ENCODE data around the gene FOCAD.
"Not testable (repeated sequence)": the region's sequence is repeated elsewhere in the genome, so short reads cannot be mapped to it uniquely, and the experiment has no call there.

FOCAD gene

GRCh38 chr9:20929276-20929675 is 245.2 kb downstream of the FOCAD start:
- H3K4me1 Mint-ChIP-seq (ENCODE audit: low read depth), result peaks cover 8% of the 10 kb centered on the region
- intact Hi-C loops (cut with micrococcal nuclease), result no loop called here

GRCh38 chr9:20930836-20931235 is 246.8 kb downstream of the FOCAD start:
- no peaks in the 10 kb centered on the region for H3K4me1 Mint-ChIP-seq (ENCODE audit: low read depth)
- intact Hi-C loops (cut with micrococcal nuclease), result no loop called here
- H3K36me3 Mint-ChIP-seq (ENCODE audit: low read depth), result peaks cover 25% of the 10 kb centered on the region
- no peaks in the 10 kb centered on the region for H3K27me3 Mint-ChIP-seq
- H3K27ac Mint-ChIP-seq, result no peak overlapping the region
- no peaks in the 10 kb centered on the region for H3K9me3 Mint-ChIP-seq
- no peak overlapping the region for H3K4me3 Mint-ChIP-seq

More at GRCh38 chr9:20929276-20929675, 245.2 kb downstream of the FOCAD start:
- H3K4me3 Mint-ChIP-seq, result no peak overlapping the region
- H3K9me3 Mint-ChIP-seq, result no peaks in the 10 kb centered on the region
- no peak overlapping the region for H3K27ac Mint-ChIP-seq
- peaks cover 19% of the 10 kb centered on the region for H3K36me3 Mint-ChIP-seq (ENCODE audit: low read depth)
- no peaks in the 10 kb centered on the region for H3K27me3 Mint-ChIP-seq

DNA sequence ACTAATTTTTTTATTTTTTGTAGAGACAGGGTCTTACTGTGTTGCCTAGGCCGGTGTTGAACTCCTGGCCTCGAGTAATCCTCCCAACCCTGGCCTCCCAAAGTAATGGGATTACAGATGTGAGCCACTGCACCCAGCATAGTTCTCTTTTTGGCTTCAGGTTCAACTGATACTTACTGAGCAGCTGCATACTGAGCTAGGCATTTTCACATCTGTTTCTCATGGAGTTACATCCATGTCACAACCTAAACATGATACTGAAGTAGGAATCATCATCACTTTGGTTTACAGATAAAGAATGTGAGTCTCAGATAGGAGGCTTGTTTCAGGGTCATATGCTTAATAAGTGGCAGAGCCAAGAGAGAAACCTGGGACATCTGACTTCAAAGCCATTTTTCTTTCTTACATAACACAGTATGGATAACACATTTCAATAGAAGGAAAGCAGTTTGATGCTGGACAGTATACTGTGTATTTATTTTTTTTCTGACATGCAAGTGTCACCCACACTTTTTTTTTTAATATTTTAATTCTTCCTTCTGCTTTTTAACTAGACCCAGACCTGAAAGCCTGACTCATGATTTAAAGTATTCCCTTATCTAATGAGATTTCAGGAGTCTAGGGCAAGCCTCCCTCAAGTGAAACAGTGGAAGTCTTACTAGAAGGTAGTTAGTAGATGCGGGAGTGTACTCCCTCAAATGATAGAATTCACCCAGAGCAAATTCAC is 256.6 kb downstream of the FOCAD start:
- H3K4me1 Mint-ChIP-seq (ENCODE audit: low read depth), result no peaks in the 10 kb centered on the region
- no peaks in the 10 kb centered on the region for H3K9me3 Mint-ChIP-seq
- H3K27ac Mint-ChIP-seq, result no peak overlapping the region
- H3K4me3 Mint-ChIP-seq, result no peak overlapping the region
- intact Hi-C loops (cut with micrococcal nuclease), result loop anchor here (1.0 to 5.0 kb wide), 4 partner anchors 316 to 1014 kb away; no protein-coding TSS in a partner anchor
- H3K27me3 Mint-ChIP-seq, result no peaks in the 10 kb centered on the region
- H3K36me3 Mint-ChIP-seq (ENCODE audit: low read depth), result peaks cover 16% of the 10 kb centered on the region

GRCh38 chr9:20941174-20941690 is 257.2 kb downstream of the FOCAD start:
- intact Hi-C loops (cut with micrococcal nuclease), result loop anchor here (1.0 to 5.0 kb wide), 4 partner anchors 316 to 1015 kb away; no protein-coding TSS in a partner anchor
- Mint-ChIP-seq H3K4me3 (no peak overlapping the region), H3K36me3 (ENCODE audit: low read depth) (peaks cover 14% of the 10 kb centered on the region), H3K9me3 (no peaks in the 10 kb centered on the region), H3K27me3 (no peaks in the 10 kb centered on the region), H3K27ac (no peak overlapping the region), H3K4me1 (ENCODE audit: low read depth) (no peaks in the 10 kb centered on the region)

GRCh38 chr9:20944507-20944906 is 260.4 kb downstream of the FOCAD start:
- Mint-ChIP-seq H3K4me3 (no peak overlapping the region), H3K9me3 (no peaks in the 10 kb centered on the region)

DNA sequence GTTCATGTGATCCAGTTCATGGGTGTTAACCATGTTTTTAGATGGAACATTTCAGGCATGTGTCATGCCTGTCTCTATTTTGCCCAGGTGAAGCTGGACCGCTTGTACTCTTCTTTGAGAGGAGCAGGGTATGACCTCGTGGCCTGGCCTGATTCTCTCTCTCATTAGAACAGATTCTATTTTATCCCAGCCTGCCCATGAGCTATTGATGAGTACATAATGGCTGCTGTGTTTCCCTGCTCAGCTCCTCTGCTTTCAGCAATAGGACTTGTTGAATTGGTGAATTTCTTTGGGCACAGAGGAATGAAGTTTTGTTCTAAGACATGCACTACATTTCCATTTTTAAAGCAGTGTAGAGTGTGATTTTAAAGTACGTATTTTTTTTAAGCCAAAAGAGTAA is 261.2 kb downstream of the FOCAD start:
- intact Hi-C loops (cut with micrococcal nuclease), result no loop called here

More at GRCh38 chr9:20944507-20944906, 260.4 kb downstream of the FOCAD start:
- no peak overlapping the region for H3K27ac Mint-ChIP-seq
- peaks cover 9% of the 10 kb centered on the region for H3K36me3 Mint-ChIP-seq (ENCODE audit: low read depth)
- no peaks in the 10 kb centered on the region for H3K27me3 Mint-ChIP-seq
- H3K4me1 Mint-ChIP-seq (ENCODE audit: low read depth), result no peaks in the 10 kb centered on the region
- intact Hi-C loops (cut with micrococcal nuclease), result loop anchor here (5.0 kb wide), 2 partner anchors 587 to 752 kb away; no protein-coding TSS in a partner anchor

DNA sequence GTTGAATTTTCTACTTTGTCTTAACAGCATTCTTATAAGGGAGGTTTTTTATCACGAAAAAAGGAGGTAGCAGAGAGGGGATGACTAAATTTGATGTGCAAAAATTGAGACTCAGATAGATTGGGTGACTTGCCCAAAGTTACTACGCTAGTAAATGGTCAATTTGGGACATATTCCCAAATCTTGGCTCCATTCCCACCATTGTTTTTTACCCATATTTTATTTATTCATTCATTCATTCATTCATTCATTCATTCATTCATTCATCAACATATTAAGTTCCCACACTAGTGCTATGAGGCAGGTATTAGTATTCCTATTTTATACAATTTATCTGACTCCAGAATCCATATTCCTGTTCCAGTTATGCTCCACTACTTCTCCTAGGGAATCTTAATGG is 261.8 kb downstream of the FOCAD start:
- H3K36me3 Mint-ChIP-seq (ENCODE audit: low read depth), result peaks cover 17% of the 10 kb centered on the region
- no peak overlapping the region for H3K4me3 Mint-ChIP-seq
- H3K27me3 Mint-ChIP-seq, result no peaks in the 10 kb centered on the region
- intact Hi-C loops (cut with micrococcal nuclease), result no loop called here
- H3K9me3 Mint-ChIP-seq, result no peaks in the 10 kb centered on the region
- H3K4me1 Mint-ChIP-seq (ENCODE audit: low read depth), result no peaks in the 10 kb centered on the region
- H3K27ac Mint-ChIP-seq, result no peak overlapping the region

More for the DNA sequence above, 261.2 kb downstream of the FOCAD start:
- Mint-ChIP-seq H3K9me3 (no peaks in the 10 kb centered on the region), H3K27me3 (no peaks in the 10 kb centered on the region), H3K4me3 (no peak overlapping the region), H3K4me1 (ENCODE audit: low read depth) (no peaks in the 10 kb centered on the region), H3K27ac (no peak overlapping the region), H3K36me3 (ENCODE audit: low read depth) (peaks cover 13% of the 10 kb centered on the region)

- Mint-ChIP-seq H3K4me1 (ENCODE audit: low read depth) (no peaks in the 10 kb centered on the region), H3K27ac (no peak overlapping the region), H3K36me3 (ENCODE audit: low read depth) (peaks cover 35% of the 10 kb centered on the region), H3K9me3 (no peaks in the 10 kb centered on the region), H3K27me3 (no peaks in the 10 kb centered on the region), H3K4me3 (no peak overlapping the region)
- intact Hi-C loops (cut with micrococcal nuclease), result no loop called here
These were observed 264.6 kb downstream of the FOCAD start for GRCh38 chr9:20948703-20949102.

DNA sequence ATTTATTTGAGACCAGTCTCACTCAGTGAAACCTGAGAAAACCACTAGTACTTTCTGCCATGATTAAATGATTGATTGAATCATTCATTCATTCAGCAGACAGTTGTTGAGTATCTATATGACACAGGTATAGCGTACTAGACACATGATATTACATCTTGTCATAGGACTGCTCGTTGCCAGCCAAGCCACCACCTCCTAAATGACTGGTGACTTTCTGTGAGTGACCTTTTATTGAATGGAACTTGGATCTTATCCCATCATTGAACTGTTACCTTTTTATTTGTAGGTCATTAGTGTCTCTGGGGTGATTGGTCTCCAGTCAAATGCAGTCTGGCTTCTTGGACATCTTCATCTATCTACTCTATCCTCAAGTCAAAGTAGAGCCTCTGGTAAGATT is 266.6 kb downstream of the FOCAD start:
- Mint-ChIP-seq H3K36me3 (ENCODE audit: low read depth) (peaks cover 30% of the 10 kb centered on the region), H3K4me3 (no peak overlapping the region), H3K27me3 (no peaks in the 10 kb centered on the region), H3K27ac (no peak overlapping the region), H3K4me1 (ENCODE audit: low read depth) (no peaks in the 10 kb centered on the region), H3K9me3 (no peaks in the 10 kb centered on the region)
- intact Hi-C loops (cut with micrococcal nuclease), result no loop called here

DNA sequence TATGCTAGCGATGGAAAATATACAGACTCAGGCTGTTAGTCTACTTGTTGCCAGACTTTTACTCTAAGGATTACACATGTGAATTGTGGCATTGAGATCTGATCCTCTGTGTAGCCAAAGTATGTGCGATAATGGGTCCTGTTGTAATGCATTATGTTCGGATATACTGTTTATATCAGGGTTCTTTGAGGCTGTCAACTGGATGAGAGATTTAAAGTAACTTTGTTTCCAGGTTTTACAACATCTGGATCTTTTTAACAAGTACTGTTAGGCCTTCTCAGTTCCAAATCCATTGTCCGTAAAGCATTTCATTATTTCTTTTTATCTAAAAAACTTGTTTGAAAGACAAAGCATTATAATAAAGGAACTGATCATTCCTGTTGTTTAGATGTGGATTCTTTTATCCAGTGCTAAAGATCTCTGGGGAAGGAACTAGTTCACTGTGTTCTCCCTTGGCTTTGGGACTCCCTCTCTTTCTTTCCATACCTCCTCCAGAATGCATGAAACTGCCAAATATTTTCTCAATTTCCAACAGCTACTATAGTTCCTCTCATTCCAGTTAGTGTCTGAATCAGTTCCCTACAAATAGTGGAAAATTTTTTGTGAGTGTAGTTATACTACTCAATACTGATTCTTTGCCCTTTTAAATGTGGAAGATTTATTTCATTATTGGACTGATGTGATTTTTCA is 278.6 kb downstream of the FOCAD start:
- peaks cover 8% of the 10 kb centered on the region for H3K9me3 Mint-ChIP-seq
- intact Hi-C loops (cut with micrococcal nuclease), result no loop called here
- peaks cover 20% of the 10 kb centered on the region for H3K36me3 Mint-ChIP-seq (ENCODE audit: low read depth)
- H3K4me1 Mint-ChIP-seq (ENCODE audit: low read depth), result no peaks in the 10 kb centered on the region
- H3K4me3 Mint-ChIP-seq, result no peak overlapping the region
- H3K27ac Mint-ChIP-seq, result no peak overlapping the region
- no peaks in the 10 kb centered on the region for H3K27me3 Mint-ChIP-seq

GRCh38 chr9:20972684-20973083 is 288.6 kb downstream of the FOCAD start:
- H3K27ac Mint-ChIP-seq, result no peak overlapping the region
- no peaks in the 10 kb centered on the region for H3K4me1 Mint-ChIP-seq (ENCODE audit: low read depth)
- no peak overlapping the region for H3K4me3 Mint-ChIP-seq
- H3K36me3 Mint-ChIP-seq (ENCODE audit: low read depth), result peaks cover 32% of the 10 kb centered on the region
- intact Hi-C loops (cut with micrococcal nuclease), result no loop called here
- peaks cover 19% of the 10 kb centered on the region for H3K9me3 Mint-ChIP-seq
- no peaks in the 10 kb centered on the region for H3K27me3 Mint-ChIP-seq

DNA sequence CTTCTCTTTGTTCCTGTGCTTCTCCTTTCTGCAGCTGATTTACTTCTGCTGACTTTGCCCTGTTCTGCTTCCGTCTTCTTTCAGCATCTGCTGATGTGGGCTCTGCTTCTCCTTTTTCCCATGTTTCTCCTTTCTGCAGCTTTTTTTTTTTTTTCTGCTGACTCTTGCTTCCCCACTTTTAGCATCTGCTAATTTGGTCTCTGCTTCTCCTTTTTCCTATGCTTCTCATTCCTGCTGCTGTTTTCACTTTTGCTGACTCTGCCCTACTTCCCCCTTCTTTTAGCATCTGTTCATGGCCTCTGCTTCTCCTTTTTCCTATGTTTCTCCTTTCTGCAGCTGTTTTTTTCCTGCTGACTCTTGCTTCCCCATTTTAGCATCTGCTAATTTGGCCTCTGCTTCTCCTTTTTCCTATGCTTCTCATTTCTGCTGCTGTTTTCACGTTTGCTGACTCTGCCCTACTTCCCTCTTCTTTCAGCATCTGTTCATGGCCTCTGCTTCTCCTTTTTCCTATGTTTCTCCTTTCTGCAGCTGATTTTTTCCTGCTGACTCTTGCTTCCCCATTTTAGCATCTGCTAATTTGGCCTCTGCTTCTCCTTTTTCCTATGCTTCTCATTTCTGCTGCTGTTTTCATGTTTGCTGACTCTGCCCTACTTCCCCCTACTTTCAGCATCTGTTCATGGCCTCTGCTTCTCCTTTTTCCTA is 289.3 kb downstream of the FOCAD start:
- H3K27ac Mint-ChIP-seq; H3K4me3 Mint-ChIP-seq; H3K4me1 Mint-ChIP-seq (ENCODE audit: low read depth); intact Hi-C loops (cut with micrococcal nuclease); H3K27me3 Mint-ChIP-seq: not testable (repeated sequence)
- Mint-ChIP-seq H3K36me3 (ENCODE audit: low read depth) (peaks cover 35% of the 10 kb centered on the region), H3K9me3 (peaks cover 19% of the 10 kb centered on the region)

GRCh38 chr9:20974191-20974938 is 290.3 kb downstream of the FOCAD start:
- H3K4me1 Mint-ChIP-seq (ENCODE audit: low read depth); H3K4me3 Mint-ChIP-seq; intact Hi-C loops (cut with micrococcal nuclease); H3K27me3 Mint-ChIP-seq; H3K27ac Mint-ChIP-seq: not testable (repeated sequence)
- Mint-ChIP-seq H3K9me3 (peaks cover 19% of the 10 kb centered on the region), H3K36me3 (ENCODE audit: low read depth) (peaks cover 41% of the 10 kb centered on the region)
